ENCODE data around the gene ISG15.
"Not testable (repeated sequence)": the region's sequence is repeated elsewhere in the genome, so short reads cannot be mapped to it uniquely, and the experiment has no call there.

ISG15 gene

GRCh38 chr1:1013922-1014648 is 788 bp downstream of the ISG15 start:
- DNase-seq = peak; percentile 88

GRCh38 chr1:1014799-1015681 is 1.7 kb downstream of the ISG15 start:
- DNase-seq = peak; percentile 58

DNA sequence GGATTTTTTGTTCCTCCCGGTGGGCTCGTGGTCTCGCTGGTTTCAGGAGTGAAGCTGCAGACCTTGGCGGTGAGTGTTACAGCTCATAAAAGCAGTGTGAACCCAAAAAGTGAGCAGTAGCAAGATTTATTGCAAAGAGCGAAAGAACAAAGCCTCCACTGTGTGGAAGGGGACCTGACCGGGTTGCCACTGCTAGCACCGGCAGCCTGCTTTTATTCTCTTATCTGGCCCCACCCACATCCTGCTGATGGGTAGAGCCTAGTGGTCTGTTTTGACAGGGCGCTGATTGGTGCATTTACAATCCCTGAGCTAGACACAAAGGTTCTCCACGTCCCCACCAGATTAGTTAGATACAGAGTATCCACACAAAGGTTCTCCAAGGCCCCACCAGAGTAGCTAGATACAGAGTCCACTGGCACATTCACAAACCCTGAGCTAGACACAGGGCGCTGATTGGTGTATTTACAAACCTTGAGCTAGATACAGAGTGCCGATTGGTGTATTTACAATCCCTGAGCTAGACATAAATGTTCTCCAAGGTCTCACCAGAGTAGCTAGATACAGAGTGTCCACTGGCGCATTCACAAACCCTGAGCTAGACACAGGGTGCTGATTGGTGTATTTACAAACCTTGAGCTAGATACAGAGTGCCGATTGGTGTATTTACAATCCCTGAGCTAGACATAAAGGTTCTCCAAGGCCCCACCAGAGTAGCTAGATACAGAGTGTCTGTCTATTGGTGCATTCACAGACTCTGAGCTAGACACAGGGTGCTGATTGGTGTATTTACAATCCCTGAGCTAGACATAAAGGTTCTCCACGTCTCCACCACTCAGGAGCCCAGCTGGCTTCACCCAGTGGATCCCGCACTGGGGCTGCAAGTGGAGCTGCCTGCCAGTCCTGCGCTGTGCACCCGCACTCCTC is 4.4 kb downstream of the ISG15 start:
- peak; percentile 62 for DNase-seq

DNA sequence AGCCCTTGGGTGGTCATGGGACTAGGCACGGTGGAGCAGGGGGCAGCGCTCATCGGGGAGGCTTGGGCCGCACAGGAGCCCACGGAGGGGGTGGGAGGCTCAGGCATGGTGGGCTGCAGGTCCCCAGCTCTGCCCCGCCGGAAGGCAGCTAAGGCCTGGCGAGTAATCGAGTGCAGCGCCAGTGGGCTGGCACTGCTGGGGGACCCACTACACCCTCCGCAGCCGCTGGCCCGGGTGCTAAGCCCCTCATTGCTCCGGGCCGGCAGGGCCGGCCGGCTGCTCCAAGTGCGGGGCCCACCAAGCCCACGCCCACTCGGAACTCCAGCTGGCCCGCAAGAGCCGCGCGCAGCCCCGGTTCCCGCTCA is 5.0 kb downstream of the ISG15 start:
- not testable (repeated sequence) for DNase-seq

DNA sequence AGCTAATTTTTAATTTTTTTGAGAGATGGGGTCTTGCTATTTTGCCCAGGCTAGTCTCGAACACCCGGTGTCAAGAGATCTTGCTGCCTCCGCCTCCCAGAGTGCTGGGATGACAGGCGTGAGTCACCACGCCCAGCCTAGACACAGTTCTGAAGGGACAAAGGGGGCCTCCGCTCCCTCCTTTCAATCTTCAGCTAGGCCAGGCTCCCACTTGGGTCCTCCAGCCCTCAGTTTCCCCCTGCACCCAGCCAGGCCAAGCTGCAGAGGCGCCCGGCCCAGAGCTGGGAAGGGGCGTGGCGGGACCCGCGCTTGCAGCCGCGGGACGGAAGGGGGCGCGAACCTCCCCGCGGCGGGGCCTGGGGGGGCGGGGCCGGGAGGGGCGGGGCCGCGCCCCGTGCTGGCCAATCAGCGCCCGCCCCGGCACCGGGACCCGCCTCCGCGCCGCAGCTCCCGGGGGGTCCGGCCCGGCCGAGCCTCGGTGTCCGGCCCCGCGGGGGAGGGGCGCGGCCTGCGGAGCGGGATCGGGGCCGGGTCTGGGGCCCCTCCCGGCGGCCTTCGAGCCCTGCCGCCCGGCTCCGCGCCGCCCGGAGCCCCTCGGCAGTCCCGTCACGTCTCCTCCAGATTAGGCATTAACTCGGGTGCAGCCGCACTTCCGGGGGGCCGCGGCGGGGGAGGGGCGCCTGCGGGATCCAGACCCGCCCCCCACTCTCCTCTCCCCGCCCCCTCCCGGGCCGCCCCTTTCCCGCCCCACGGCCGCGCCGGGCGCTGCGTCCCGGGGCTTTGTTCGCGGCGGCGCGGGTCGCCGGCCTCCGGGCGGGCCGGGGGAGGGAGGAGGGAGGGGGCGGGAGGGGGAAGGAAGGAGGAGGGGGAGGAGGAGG is 6.1 kb downstream of the ISG15 start:
- peak; percentile 95 for DNase-seq

DNA sequence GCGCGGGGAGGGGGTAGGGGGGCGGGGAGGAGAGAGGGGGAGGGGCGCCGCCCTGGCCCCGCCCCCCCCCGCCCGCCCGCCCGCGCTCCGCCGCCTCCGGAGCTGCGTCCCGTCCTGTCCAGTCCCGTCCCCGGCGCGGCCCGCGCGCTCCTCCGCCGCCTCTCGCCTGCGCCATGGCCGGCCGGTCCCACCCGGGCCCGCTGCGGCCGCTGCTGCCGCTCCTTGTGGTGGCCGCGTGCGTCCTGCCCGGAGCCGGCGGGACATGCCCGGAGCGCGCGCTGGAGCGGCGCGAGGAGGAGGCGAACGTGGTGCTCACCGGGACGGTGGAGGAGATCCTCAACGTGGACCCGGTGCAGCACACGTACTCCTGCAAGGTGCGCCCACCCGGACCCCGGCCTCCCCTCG is 6.7 kb downstream of the ISG15 start, which contains the start of gene AGRN:
TSS of gene AGRN (plus strand) at position 121 of the 405 bp plus-strand sequence. CDS start at position 174, 53 bp downstream.
- peak; percentile 87 for DNase-seq

DNA sequence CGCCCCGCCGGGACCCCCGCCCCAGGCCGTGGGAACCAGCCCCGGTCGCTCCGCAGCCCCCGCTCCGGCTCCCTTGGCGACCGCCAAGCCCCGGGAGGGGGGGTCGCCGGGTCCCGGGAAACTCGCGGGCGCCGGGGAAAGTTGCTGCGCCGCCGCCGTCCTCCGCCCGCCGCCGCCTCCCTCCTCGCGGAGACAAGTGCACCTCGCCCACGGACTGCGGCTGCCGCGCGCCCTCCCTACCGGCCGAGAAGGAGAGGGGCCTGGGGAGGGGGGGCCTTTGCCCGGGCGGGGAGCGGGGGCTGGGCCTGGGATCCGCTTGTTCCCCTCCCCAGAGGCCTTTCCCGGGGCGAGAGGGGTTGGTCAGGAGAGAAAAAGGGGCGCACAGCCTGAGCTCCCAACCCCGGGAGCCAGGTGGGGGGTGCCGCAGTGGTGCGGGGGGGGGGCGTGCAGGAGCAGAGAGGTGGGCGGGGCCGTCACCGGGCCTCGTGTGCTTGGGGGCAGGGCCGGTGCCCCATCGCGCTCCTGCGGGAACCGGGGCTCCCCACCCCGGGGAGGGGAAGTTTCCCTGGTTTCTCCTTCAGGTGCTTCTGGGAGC is 7.2 kb downstream of the ISG15 start:
- peak; percentile 66 for DNase-seq

DNA sequence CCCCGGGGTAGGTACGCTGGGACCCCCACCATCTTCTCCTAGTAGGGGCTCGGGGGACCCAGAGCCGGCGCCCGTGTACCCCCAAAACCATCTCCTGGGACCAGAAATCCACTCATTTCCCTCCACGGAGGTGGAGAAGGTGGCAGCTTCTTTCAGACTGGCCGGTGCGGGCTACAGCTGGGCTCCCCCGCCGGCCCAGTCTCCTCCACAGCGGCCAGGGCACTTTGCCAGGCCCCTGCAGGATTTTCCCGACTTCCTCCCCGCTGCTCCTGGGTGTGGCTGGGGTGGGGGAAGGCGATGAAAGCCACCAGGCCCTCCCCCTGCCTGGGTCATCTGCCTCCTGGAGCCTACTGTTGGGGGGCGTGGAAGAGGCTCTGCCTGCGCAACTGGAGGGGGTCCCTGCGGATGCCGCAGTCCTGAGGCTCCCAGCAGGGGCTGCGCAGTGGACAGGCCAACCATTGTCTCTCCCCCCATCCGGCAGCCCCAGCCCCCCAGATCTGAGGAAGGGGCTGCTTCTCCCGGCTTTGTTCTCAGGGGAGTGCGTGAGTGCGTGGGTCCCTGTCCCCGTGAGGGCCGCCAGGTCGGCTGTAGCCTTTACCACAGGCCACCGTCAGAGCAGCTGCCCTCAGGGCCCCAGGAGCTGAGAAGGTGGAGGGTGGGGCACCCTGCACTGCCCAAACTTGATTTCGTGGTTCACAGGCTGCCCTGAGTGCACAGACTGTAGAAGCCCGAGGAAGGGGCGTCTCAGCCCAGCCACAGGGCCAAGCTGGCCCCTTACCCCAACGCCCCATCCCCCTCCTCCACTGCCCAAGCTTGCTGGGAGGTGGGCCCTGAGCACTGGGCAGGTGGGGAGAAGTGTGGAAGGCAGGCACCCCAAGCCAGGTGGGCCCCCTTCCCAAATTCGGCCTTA is 8.0 kb downstream of the ISG15 start:
- peak; percentile 63 for DNase-seq

DNA sequence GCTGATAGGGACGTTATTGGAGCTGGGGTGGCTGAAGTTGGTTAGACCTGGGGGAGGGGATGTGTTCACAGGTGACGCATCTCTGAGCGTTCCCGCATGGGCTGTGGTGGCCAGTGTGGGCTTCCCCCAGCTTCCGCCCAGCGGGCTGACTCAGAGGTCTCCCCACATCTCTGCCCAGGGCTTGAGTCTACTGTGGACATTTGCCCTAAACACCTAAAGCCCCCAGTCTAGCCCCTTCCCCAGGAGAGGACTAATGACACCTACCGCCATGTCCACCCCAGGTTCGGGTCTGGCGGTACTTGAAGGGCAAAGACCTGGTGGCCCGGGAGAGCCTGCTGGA is 8.6 kb downstream of the ISG15 start:
- no peak for DNase-seq

- DNase-seq = no peak
These were observed 9.2 kb downstream of the ISG15 start for GRCh38 chr1:1022302-1023009.

- no peak for DNase-seq
These were observed 10.4 kb downstream of the ISG15 start for GRCh38 chr1:1023700-1024099.

- DNase-seq = no peak
These were observed 11.0 kb downstream of the ISG15 start for GRCh38 chr1:1024149-1024770.

DNA sequence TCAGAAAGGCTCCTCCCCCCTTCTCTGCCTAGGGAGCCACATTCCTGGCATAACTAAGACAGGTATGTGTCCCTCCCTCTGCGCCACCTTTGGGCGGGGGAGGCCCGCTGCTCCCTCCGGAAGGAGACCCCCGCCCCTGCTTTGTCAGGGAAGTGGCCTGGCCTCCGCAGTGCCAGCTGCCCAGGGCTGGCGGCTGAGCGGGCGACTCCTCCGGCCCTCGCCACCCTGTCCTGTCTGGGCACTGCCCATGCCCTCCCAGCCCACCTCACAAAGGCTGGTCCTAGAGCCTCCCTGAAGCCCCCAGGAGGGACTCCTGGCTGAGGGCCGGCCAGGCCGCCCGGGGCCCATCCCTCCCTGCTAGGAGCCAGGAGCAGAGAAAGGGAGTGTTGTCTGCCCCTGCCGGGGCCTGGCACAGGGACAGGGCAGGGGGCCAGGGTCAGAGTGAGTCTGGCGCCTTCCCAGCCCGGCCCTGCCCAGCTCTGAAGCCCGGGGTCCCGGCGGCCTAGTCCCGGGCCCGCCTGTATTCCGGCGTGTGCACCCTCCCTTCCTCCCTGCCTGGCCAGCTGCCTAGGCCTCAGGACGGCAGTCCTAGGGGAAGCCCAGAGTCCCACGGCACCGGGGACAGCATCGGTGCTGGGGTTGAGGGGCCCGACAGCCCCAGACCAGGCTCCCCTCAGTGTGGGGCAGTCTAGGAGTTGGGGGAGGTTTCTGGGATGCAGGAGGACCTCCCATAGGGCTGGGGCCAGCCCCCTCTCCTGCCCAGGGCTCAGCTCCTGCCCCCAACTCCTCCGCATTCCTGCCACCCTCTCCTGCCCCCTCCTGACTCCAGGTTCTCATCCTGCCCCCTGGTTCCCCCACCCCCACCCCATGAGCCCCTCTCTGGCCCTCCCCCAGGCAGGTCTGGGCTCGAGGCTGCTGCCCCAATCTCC is 11.7 kb downstream of the ISG15 start:
- no peak for DNase-seq

DNA sequence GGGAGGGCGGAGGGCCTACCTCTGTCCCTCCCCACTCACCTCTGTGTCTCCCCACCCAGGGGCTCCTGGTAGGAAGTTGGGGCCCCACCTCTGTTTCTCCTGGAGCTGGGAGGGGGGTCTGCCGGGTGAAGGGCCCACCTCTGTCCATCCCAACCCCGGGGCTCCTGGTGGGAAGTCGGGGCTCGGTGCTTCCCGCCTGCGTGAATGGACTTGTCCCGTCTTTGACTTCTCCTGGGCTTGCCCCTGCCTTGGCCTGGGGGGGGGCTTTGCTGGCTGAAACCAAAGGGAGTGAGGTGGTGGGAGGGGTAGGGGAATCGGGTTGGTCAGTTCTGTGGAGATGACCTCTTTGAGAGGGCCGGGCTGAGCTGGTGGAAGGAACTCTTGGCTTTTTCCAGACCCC is 12.4 kb downstream of the ISG15 start:
- no peak for DNase-seq

- no peak for DNase-seq
These were observed 13.5 kb downstream of the ISG15 start for GRCh38 chr1:1026599-1027413.

GRCh38 chr1:1027791-1028190 is 14.5 kb downstream of the ISG15 start:
- no peak for DNase-seq

Data from DMS53 (cell line).